SH-SY5Y (cell line): ENCODE results near the gene TSPAN5.

ENCODE experiments used
- GATA2 ChIP-seq: IDR thresholded peaks from 2 replicates; pipeline ENCODE4 v1.6.1; 2011; ENCODE audit warnings: mild to moderate bottlenecking, low read depth, low read length
- GATA3 ChIP-seq: IDR thresholded peaks from 2 replicates; pipeline ENCODE4 v1.6.1; 2011; ENCODE audit warnings: low read depth, mild to moderate bottlenecking, low read length, moderate library complexity

DNA sequence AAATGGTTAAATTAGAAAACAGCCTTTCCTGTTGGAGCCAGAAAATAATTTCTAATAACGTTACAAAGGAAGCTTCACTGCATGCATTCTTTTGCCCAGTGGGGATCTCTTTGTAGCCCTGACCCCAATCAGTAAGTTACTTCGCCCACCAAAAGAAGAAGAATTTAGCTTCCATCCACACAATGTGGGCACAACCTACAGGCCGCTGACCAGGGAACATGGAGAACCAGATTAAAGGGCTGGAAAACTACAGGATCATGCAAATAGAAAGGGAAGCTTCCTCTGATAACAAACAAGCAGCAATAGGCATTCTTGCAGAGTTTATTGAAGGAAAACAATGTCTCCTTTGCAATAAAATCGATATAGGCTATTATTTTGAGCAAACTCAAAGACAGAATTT, 21.3 kb upstream of the TSPAN5 start:
- no peak for TF ChIP-seq GATA2
- no peak for TF ChIP-seq GATA3
